Brain microvascular endothelial cell (primary cell): ENCODE data around the gene GALNTL6.
A peak's percentile ranks its signal among the peaks of the same experiment; 100 is the strongest.
"Not testable (repeated sequence)": the region's sequence is repeated elsewhere in the genome, so short reads cannot be mapped to it uniquely, and the experiment has no call there.

Source experiments
- DNase-seq: peaks from one replicate; pipeline ENCODE4 v3.0.0-alpha.2; 2020
- H3K27ac ChIP-seq: fragments of 250-450 bp; sonication (Bioruptor Pico); 2 replicates; pipeline ENCODE4 v1.5.1; 2020; ENCODE audit warnings: mild to moderate bottlenecking, moderate library complexity
- H3K27me3 ChIP-seq: fragments of 250-450 bp; sonication (Bioruptor Pico); replicated peaks from 2 replicates; pipeline ENCODE4 v1.5.1; 2020; ENCODE audit warnings: mild to moderate bottlenecking
- H3K36me3 ChIP-seq: fragments of 250-450 bp; sonication (Bioruptor Pico); replicated peaks from 2 replicates; pipeline ENCODE4 v1.5.1; 2020; ENCODE audit warnings: mild to moderate bottlenecking
- H3K4me3 ChIP-seq: 2 replicates; pipeline ENCODE4 v1.5.1; 2011; ENCODE audit warnings: low read depth, mild to moderate bottlenecking, control low read depth, low read length, moderate library complexity
- CTCF ChIP-seq: IDR thresholded peaks from 2 replicates; pipeline ENCODE4 v1.5.1; 2011; ENCODE audit warnings: low read depth, mild to moderate bottlenecking, moderate library complexity, low read length, control low read depth, inconsistent platforms; ENCODE audit errors: missing control alignments
- in situ Hi-C: cut with HindIII; loops from 2 replicates; pipeline ENCODE4 v1.10.0; 2017; ENCODE audit warnings: low sequenced_read_pairs, low pct_ligation_motif_present

GALNTL6 gene

DNA sequence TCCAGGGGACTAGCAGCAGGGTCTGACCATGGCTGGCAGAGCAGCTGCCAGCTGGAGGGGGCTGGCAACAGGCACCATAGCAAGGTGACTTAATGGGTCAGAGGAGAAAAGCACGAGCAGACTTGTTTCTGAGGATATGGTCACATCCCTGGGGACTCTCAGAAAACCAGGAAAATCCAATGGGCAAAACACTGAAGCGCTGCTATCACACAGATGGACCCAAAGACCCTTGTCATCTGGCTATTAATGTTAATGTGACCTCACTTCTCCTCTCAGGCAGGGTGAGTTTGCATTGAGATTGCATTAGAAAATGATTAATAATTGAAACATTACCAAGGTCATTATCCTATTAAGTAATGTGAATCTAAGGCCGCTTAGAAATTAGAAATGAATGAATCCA is 1061.7 kb downstream of the GALNTL6 start:
- no peak for DNase-seq
- Histone ChIP-seq H3K27me3 (no peaks in the 10 kb centered on the region), H3K27ac (no peak overlapping the region), H3K4me3 (no peak overlapping the region), H3K36me3 (no peaks in the 10 kb centered on the region)
- in situ Hi-C loops, result no loop called here
- TF ChIP-seq CTCF, result no peak

DNA sequence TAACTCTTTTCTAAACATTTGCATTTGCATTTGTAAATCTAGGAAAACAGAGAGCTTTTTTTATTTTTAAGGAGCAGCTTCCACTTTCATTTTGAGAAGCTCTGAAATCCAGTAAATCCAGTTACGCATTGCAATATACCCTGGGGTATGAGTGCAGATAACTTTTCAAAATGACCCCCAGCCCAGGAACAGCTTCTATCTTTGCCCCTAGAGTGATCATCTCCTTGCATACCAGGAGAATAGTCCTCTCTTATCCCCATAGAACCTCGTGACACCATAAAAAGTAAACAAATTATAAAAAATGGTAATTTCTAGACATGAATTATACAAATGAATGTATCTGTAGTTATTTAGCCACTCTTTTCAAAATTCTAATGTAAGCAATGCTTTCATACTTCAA is 1063.2 kb downstream of the GALNTL6 start:
- no peak for TF ChIP-seq CTCF
- no peak overlapping the region for H3K27ac ChIP-seq
- in situ Hi-C loops, result no loop called here
- no peaks in the 10 kb centered on the region for H3K27me3 ChIP-seq
- H3K36me3 ChIP-seq, result no peaks in the 10 kb centered on the region
- no peak overlapping the region for H3K4me3 ChIP-seq
- no peak for DNase-seq

DNA sequence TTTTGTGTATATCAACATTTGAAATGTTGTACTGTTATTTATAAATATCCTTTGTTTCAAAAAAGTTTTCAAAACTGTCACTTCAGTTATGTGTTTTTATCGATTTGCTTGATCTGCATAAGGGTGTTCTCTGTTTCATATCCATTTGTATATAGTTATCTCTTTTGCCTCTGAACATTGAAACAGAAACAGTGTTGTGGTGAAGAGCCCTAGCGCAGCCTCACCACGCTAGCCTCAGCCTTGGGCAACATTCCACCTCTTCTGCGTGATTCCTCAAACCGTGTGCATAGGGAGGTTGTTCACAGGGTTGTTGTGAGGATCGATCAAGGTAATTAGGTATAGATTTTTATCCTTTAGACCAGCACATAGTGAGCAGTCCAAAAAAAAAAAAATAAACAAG is 1068.4 kb downstream of the GALNTL6 start:
- Histone ChIP-seq H3K4me3 (no peak overlapping the region), H3K27me3 (no peaks in the 10 kb centered on the region), H3K27ac (no peak overlapping the region), H3K36me3 (no peaks in the 10 kb centered on the region)
- in situ Hi-C loops, result no loop called here
- no peak for TF ChIP-seq CTCF
- no peak for DNase-seq

DNA sequence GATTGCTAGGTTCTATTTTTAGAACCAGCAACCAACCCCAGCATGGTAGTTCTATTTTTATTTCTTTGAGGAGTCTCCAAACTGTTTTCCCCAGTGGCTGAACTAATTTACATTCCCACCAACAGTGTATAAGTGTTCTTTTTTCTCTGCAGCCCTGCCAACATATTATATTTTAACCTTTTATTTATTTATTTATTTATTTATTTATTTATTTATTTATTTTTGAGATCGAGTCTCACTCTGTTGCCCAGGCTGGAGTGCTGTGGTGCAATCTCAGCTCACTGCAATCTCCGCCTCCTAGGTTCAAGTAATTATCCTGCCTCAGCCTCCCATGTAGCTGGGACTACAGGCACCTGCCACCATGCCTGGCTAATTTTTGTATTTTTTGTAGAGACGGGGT is 1074.2 kb downstream of the GALNTL6 start:
- H3K36me3 ChIP-seq, DNase-seq, H3K27ac ChIP-seq, H3K27me3 ChIP-seq, in situ Hi-C loops, H3K4me3 ChIP-seq: not testable (repeated sequence)

DNA sequence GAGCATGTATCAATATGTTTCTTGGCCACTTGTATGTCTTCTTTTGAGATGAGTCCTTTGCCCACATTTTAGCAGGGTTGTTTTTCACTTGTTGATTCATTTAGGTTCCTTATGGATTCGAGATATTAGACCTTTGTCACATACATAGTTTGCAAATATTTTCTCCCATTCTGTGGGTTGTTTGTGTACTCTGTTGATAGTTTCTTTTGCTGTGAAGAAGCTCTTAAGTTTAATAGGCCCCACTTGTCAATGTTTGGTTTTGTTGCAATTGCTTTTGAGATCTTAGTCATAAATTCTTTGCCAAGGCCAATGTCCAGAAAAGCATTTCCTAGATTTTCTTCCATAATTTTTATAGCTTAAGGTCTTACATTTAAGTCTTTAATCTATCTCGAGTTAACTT is 1074.8 kb downstream of the GALNTL6 start:
- H3K27ac ChIP-seq, result no peak overlapping the region
- TF ChIP-seq CTCF, result no peak
- H3K27me3 ChIP-seq, result no peaks in the 10 kb centered on the region
- H3K36me3 ChIP-seq, result no peaks in the 10 kb centered on the region
- no peak for DNase-seq
- no peak overlapping the region for H3K4me3 ChIP-seq
- in situ Hi-C loops, result no loop called here

GRCh38 chr4:172892300-172892699 is 1079.1 kb downstream of the GALNTL6 start:
- in situ Hi-C loops, result no loop called here
- H3K27ac ChIP-seq, result no peak overlapping the region
- no peak overlapping the region for H3K4me3 ChIP-seq
- H3K36me3 ChIP-seq, result no peaks in the 10 kb centered on the region
- peak; percentile 83 for TF ChIP-seq CTCF
- H3K27me3 ChIP-seq, result no peaks in the 10 kb centered on the region
- DNase-seq, result peak; percentile 3

- H3K27me3 ChIP-seq, result no peaks in the 10 kb centered on the region
- H3K4me3 ChIP-seq, result no peak overlapping the region
- DNase-seq, result no peak
- H3K36me3 ChIP-seq, result no peaks in the 10 kb centered on the region
- no peak overlapping the region for H3K27ac ChIP-seq
- no peak for TF ChIP-seq CTCF
- in situ Hi-C loops, result no loop called here
Observed at GRCh38 chr4:172895699-172896098, 1082.5 kb downstream of the GALNTL6 start.
